Gastrocnemius medialis (tissue), 4 donors: ENCODE measurements around the gene CNOT4.

ENCODE experiments used
- CTCF ChIP-seq, 5 experiments: fragments of 450-650 bp in 3 of 5; fragments of 200-600 bp in 2 of 5; sonication (generic) in 2 of 5; IDR thresholded peaks in 4 of 5; conservative IDR thresholded peaks in 1 of 5; 1 replicate in 4 of 5; 2 replicates in 1 of 5; pipeline ENCODE4 v1.5.1; 2016 to 2019; ENCODE audit warnings: antibody characterized with exemption in 5 of 5, mild to moderate bottlenecking in 3 of 5, moderate library complexity in 3 of 5
- POLR2A ChIP-seq, 2 donors: fragments of 450-650 bp; IDR thresholded peaks; one replicate each; pipeline ENCODE4 v1.6.1; 2017; ENCODE audit warnings: antibody characterized with exemption in 2 of 2, mild to moderate bottlenecking in 2 of 2, moderate library complexity in 2 of 2

- no peak for TF ChIP-seq CTCF (IDR thresholded peaks at IDR 0.05 in 4 of 5, conservative IDR thresholded peaks at IDR 0.05 in 1 of 5)
- TF ChIP-seq POLR2A (IDR thresholded peaks at IDR 0.05): no peak
Measured at GRCh38 chr7:135445690-135446089, 64.2 kb downstream of the CNOT4 start.
